ENCODE data around the gene RELN.

GRCh38 chr7:103622274-103622673 lies 367.2 kb downstream of the RELN start:
- TF ChIP-seq CTCF (conservative IDR thresholded peaks at IDR 0.05; ENCODE audit: low read depth, low read length) (no peak), EZH2 (IDR thresholded peaks at IDR 0.05; ENCODE audit: low read length, unreplicated experiment) (no peak), EZH2phosphoT487 (IDR thresholded peaks at IDR 0.05; ENCODE audit: borderline replicate concordance, low read length) (no peak)
